ENCODE results near the gene RGS8. TPM values are rescaled to one million over a fixed set of nuclear protein-coding genes. Genes with fewer than 3 reads are reported as not detected.

The RGS8 gene
- polyA plus RNA-seq, 1 of the 3 experiments (the other 2 are of a cell fraction) = not detected

DNA sequence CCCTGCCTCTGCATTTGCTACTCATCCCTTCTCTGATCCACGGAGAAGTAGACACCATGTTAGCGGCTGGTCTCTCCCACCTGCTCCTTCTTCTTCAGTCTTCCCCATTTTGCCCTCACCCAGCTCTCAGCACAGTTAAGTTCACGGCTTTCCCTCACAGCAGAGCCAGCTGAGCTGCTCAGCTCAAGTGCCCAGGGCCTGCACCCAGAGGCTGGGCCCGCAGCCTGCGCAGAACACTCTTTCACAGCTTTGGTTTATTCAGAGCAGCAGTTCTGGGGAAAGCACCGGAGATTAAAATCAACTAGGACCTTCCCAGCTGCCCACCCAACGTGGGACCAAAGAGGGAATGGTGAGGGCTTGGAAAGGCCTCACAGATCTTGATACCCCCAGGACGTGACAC is 41.9 kb downstream of the RGS8 start:
- no peaks in the 10 kb centered on the region for H3F3A ChIP-seq (replicated peaks; ENCODE audit: insufficient read depth)
- TF ChIP-seq TAF1 (IDR thresholded peaks at IDR 0.05; ENCODE audit: borderline replicate concordance, low read depth, low read length) (no peak), GATA2 (CRISPR knock-in tag; IDR thresholded peaks at IDR 0.05) (no peak), NRF1 (IDR thresholded peaks at IDR 0.05; ENCODE audit: low read depth, low read length) (no peak), SMC3 (IDR thresholded peaks at IDR 0.05; ENCODE audit: low read depth, low read length) (no peak)
- TF ChIP-seq, protein P1, sequence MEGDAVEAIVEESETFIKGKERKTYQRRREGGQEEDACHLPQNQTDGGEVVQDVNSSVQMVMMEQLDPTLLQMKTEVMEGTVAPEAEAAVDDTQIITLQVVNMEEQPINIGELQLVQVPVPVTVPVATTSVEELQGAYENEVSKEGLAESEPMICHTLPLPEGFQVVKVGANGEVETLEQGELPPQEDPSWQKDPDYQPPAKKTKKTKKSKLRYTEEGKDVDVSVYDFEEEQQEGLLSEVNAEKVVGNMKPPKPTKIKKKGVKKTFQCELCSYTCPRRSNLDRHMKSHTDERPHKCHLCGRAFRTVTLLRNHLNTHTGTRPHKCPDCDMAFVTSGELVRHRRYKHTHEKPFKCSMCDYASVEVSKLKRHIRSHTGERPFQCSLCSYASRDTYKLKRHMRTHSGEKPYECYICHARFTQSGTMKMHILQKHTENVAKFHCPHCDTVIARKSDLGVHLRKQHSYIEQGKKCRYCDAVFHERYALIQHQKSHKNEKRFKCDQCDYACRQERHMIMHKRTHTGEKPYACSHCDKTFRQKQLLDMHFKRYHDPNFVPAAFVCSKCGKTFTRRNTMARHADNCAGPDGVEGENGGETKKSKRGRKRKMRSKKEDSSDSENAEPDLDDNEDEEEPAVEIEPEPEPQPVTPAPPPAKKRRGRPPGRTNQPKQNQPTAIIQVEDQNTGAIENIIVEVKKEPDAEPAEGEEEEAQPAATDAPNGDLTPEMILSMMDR (IDR thresholded peaks at IDR 0.05) = no peak
- no peaks in the 10 kb centered on the region for H3K36me3 ChIP-seq (replicated peaks in 1 of 2; ENCODE audit: control insufficient read depth in 1 of 2, insufficient read depth in 2 of 2, low read length in 1 of 2)
- H3K4me2 ChIP-seq = no peak overlapping the region
- no peaks in the 10 kb centered on the region for H3K9me3 ChIP-seq
- H3K79me2 ChIP-seq (ENCODE audit: insufficient read depth) = no peaks in the 10 kb centered on the region
- ChIA-PET POLR2A (interaction anchor here (0.6 kb wide), 1 partner anchor 39 kb away, joined by 3 read pairs; no protein-coding TSS in a partner anchor), CTCF (interaction anchor here (1.0 to 1.4 kb wide), 3 partner anchors 13 to 144 kb away, joined by 3 to 5 read pairs (median 4); no protein-coding TSS in a partner anchor)
- no peak overlapping the region for H3K4me3 ChIP-seq (ENCODE audit: low read depth in 2 of 2, low read length in 1 of 2)
- 63% methylated on average over 4 of the region's 8 CpGs for WGBS (ENCODE audit: low lambda C conversion rate)
- peaks cover 0 to 3% of the 10 kb centered on the region in 2 experiments; a peak in 1 of 4 replicates for H3K4me1 ChIP-seq (ENCODE audit: control insufficient read depth in 1 of 2, insufficient read depth in 2 of 2, low read depth in 1 of 2, low read length in 1 of 2)
- no peak overlapping the region for H2AFZ ChIP-seq (ENCODE audit: low read depth)
- H3K9ac ChIP-seq = no peak overlapping the region
- no peaks in the 10 kb centered on the region for H3K9me2 ChIP-seq
- H3K27me3 ChIP-seq (ENCODE audit: insufficient read depth) = no peaks in the 10 kb centered on the region
- DNase-seq = no peak
- no peaks in the 10 kb centered on the region for H4K20me1 ChIP-seq (ENCODE audit: insufficient read depth)
- no peak overlapping the region for H3K27ac ChIP-seq (ENCODE audit: low read depth in 2 of 2, low read length in 1 of 2)

DNA sequence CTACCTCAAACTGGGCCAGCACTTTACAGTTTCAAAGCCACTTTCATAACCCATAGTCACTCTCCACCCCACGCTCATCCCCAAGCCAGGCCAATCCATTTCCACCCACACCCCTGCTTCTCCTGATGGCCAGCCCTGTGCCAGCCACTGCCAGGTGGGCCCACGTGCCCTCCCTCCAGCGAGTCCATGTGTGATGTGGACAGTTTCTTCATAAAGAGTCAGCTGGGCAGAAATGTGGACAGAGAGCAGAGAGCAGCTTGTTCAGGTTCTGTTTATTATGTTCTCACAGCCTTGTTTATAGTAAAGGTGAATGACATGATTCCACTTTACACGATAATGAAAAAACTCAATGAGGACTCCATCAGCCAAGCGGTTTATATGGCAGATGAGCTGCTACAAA is 42.8 kb downstream of the RGS8 start:
- DNase-seq = no peak
- H3K4me1 ChIP-seq (ENCODE audit: control insufficient read depth in 1 of 2, insufficient read depth in 2 of 2, low read depth in 1 of 2, low read length in 1 of 2) = peaks cover 0 to 3% of the 10 kb centered on the region in 2 experiments; a peak in 1 of 4 replicates
- no peak overlapping the region for H3K4me3 ChIP-seq (ENCODE audit: low read depth in 2 of 2, low read length in 1 of 2)
- H2AFZ ChIP-seq (ENCODE audit: low read depth) = no peak overlapping the region
- no peaks in the 10 kb centered on the region for H3K27me3 ChIP-seq (ENCODE audit: insufficient read depth)
- no peaks in the 10 kb centered on the region for H3K9me3 ChIP-seq
- no peaks in the 10 kb centered on the region for H3F3A ChIP-seq (replicated peaks; ENCODE audit: insufficient read depth)
- no peak overlapping the region for H3K27ac ChIP-seq (ENCODE audit: low read depth in 2 of 2, low read length in 1 of 2)
- H4K20me1 ChIP-seq (ENCODE audit: insufficient read depth) = no peaks in the 10 kb centered on the region
- ChIA-PET CTCF (interaction anchor here (1.4 kb wide), 1 partner anchor 142 kb away, joined by 5 read pairs; no protein-coding TSS in a partner anchor), POLR2A (no interaction called here)
- H3K36me3 ChIP-seq (replicated peaks in 1 of 2; ENCODE audit: control insufficient read depth in 1 of 2, insufficient read depth in 2 of 2, low read length in 1 of 2) = no peaks in the 10 kb centered on the region
- no peak overlapping the region for H3K9ac ChIP-seq
- H3K4me2 ChIP-seq = no peak overlapping the region
- H3K79me2 ChIP-seq (ENCODE audit: insufficient read depth) = no peaks in the 10 kb centered on the region
- H3K9me2 ChIP-seq = no peaks in the 10 kb centered on the region
- 56% methylated on average over 5 of the region's 5 CpGs for WGBS (ENCODE audit: low lambda C conversion rate)
- TF ChIP-seq, protein P2, sequence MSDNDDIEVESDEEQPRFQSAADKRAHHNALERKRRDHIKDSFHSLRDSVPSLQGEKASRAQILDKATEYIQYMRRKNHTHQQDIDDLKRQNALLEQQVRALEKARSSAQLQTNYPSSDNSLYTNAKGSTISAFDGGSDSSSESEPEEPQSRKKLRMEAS (IDR thresholded peaks at IDR 0.05; ENCODE audit: low read depth) = no peak
- no peak for TF ChIP-seq MXI1 (IDR thresholded peaks at IDR 0.05; ENCODE audit: low read depth, low read length)
- TF ChIP-seq RXRA (IDR thresholded peaks at IDR 0.05; ENCODE audit: borderline replicate concordance, low read depth) = no peak
- no peak for TF ChIP-seq RAD21 (IDR thresholded peaks at IDR 0.05; ENCODE audit: low read length)
- TF ChIP-seq, protein P3, sequence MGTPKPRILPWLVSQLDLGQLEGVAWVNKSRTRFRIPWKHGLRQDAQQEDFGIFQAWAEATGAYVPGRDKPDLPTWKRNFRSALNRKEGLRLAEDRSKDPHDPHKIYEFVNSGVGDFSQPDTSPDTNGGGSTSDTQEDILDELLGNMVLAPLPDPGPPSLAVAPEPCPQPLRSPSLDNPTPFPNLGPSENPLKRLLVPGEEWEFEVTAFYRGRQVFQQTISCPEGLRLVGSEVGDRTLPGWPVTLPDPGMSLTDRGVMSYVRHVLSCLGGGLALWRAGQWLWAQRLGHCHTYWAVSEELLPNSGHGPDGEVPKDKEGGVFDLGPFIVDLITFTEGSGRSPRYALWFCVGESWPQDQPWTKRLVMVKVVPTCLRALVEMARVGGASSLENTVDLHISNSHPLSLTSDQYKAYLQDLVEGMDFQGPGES (IDR thresholded peaks at IDR 0.05; ENCODE audit: low read depth, low read length) = no peak
- TF ChIP-seq, protein P4, sequence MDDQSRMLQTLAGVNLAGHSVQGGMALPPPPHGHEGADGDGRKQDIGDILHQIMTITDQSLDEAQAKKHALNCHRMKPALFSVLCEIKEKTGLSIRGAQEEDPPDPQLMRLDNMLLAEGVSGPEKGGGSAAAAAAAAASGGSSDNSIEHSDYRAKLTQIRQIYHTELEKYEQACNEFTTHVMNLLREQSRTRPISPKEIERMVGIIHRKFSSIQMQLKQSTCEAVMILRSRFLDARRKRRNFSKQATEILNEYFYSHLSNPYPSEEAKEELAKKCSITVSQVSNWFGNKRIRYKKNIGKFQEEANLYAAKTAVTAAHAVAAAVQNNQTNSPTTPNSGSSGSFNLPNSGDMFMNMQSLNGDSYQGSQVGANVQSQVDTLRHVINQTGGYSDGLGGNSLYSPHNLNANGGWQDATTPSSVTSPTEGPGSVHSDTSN (IDR thresholded peaks at IDR 0.05) = no peak
- no peak for TF ChIP-seq EZH2phosphoT487 (IDR thresholded peaks at IDR 0.05; ENCODE audit: borderline replicate concordance, low read depth)
- no peak for TF ChIP-seq RFX5 (IDR thresholded peaks at IDR 0.05; ENCODE audit: low read length)
- TF ChIP-seq TCF12 (IDR thresholded peaks at IDR 0.05) = no peak
- no peak for TF ChIP-seq TEAD4 (IDR thresholded peaks at IDR 0.05; ENCODE audit: borderline replicate concordance, insufficient read depth)
- TF ChIP-seq, protein P5, sequence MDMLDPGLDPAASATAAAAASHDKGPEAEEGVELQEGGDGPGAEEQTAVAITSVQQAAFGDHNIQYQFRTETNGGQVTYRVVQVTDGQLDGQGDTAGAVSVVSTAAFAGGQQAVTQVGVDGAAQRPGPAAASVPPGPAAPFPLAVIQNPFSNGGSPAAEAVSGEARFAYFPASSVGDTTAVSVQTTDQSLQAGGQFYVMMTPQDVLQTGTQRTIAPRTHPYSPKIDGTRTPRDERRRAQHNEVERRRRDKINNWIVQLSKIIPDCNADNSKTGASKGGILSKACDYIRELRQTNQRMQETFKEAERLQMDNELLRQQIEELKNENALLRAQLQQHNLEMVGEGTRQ (IDR thresholded peaks at IDR 0.05; ENCODE audit: borderline replicate concordance, low read depth, low read length) = no peak
- TF ChIP-seq GABPA (IDR thresholded peaks at IDR 0.05; ENCODE audit: low read depth) = no peak
- no peak for TF ChIP-seq POLR2AphosphoS5 (IDR thresholded peaks at IDR 0.05; ENCODE audit: low read depth, low read length)
- TF ChIP-seq RCOR1 (IDR thresholded peaks at IDR 0.05; ENCODE audit: low read length) = no peak
- TF ChIP-seq JUND (IDR thresholded peaks at IDR 0.05) = no peak
- no peak for TF ChIP-seq CHD2 (IDR thresholded peaks at IDR 0.05; ENCODE audit: low read length, partially characterized antibody)

Measured in SK-N-SH (cell line).